Endothelial cell of umbilical vein (primary cell): ENCODE data around the gene TEX48. TPM values are rescaled to one million over a fixed set of nuclear protein-coding genes. Genes with fewer than 3 reads are reported as not detected.

Experiments used
- BruUV-seq: library from RNA; stranded (reverse); fragments of 400-500 nt; replicated peaks from 2 replicates; lab custom pipeline; 2021; lab: Mats Ljungman, UMichigan
- CTCF ChIA-PET: fragments of 300-600, 350-600 bp; sonication (Branson Sonifier 250); formaldehyde crosslinking; loops from one replicate; lab custom pipeline; 2021; ENCODE audit warnings: antibody characterized with exemption, inconsistent platforms; lab: Charles Lee
- POLR2A ChIA-PET: fragments of 300-600, 350-600 bp; sonication (Branson Sonifier 250); formaldehyde crosslinking; loops from one replicate; lab custom pipeline; 2021; ENCODE audit warnings: antibody characterized with exemption, inconsistent platforms; lab: Charles Lee
- DNase-seq: peaks from one replicate; pipeline ENCODE4 v3.0.0-alpha.2; 2011; ENCODE audit warnings: low read depth, low spot score
- FAIRE-seq: peaks from 2 replicates; lab custom pipeline; 2011; peaks lifted over from hg19 to GRCh38; lab: Jason Lieb, UNC
- H2AFZ ChIP-seq: 2 replicates; pipeline ENCODE4 v1.6.0; 2012; ENCODE audit warnings: low read depth, low read length, control low read depth, inconsistent platforms
- H3K27ac ChIP-seq: 2 replicates; pipeline ENCODE4 v1.5.1; 2011; ENCODE audit warnings: low read depth, mild to moderate bottlenecking, control low read depth, low read length, moderate library complexity; ENCODE audit not compliant: insufficient read depth
- H3K27me3 ChIP-seq, 2 experiments: 2 replicates each; pipeline versions ENCODE4 v1.6.0 to v1.6.1; 2011; ENCODE audit warnings: low read length in 2 of 2, mixed read lengths in 1 of 2; ENCODE audit not compliant: control insufficient read depth in 2 of 2, insufficient read depth in 2 of 2
- H3K36me3 ChIP-seq, 2 experiments: 2 replicates in 1 of 2; 3 replicates in 1 of 2; pipeline ENCODE4 v1.5.1; 2011; ENCODE audit warnings: low read length in 2 of 2, mild to moderate bottlenecking in 1 of 2, moderate library complexity in 1 of 2; ENCODE audit not compliant: control insufficient read depth in 2 of 2, insufficient read depth in 2 of 2; ENCODE audit errors: extremely low read depth in 1 of 2
- H3K4me1 ChIP-seq: 3 replicates; pipeline ENCODE4 v1.5.1; 2011; ENCODE audit warnings: mild to moderate bottlenecking, low read length; ENCODE audit not compliant: control insufficient read depth, insufficient read depth; ENCODE audit errors: extremely low read depth
- H3K4me2 ChIP-seq: 2 replicates; pipeline ENCODE4 v1.6.1; 2011; ENCODE audit warnings: low read length, control low read depth, mixed read lengths; ENCODE audit not compliant: insufficient read depth
- H3K4me3 ChIP-seq, 3 experiments: fragments of 200-600 bp in 1 of 3; sonication (generic), shearing (Covaris generic) in 1 of 3; replicated peaks in 1 of 3; 2 replicates each; pipeline ENCODE4 v1.5.1; 2011 to 2016; ENCODE audit warnings: control low read depth in 3 of 3, low read length in 3 of 3, mild to moderate bottlenecking in 2 of 3, inconsistent platforms in 1 of 3, low read depth in 1 of 3, moderate library complexity in 1 of 3; ENCODE audit not compliant: insufficient read depth in 1 of 3
- H3K79me2 ChIP-seq: 2 replicates; pipeline ENCODE4 v1.6.0; 2012; ENCODE audit warnings: low read length, inconsistent platforms; ENCODE audit not compliant: control insufficient read depth, insufficient read depth
- H3K9ac ChIP-seq: replicated peaks from 2 replicates; pipeline ENCODE3; 2011; ENCODE audit warnings: low read length, control low read depth; ENCODE audit not compliant: insufficient read depth; ENCODE audit errors: extremely low read depth
- H3K9me1 ChIP-seq: replicated peaks from 3 replicates; pipeline ENCODE4 v1.6.0; 2011; ENCODE audit warnings: mild to moderate bottlenecking, low read length; ENCODE audit not compliant: control insufficient read depth, insufficient read depth; ENCODE audit errors: extremely low read depth
- H3K9me3 ChIP-seq: replicated peaks from 2 replicates; pipeline ENCODE4 v1.5.1; 2012; ENCODE audit warnings: low read length, inconsistent platforms; ENCODE audit not compliant: control insufficient read depth, insufficient read depth
- H4K20me1 ChIP-seq: replicated peaks from 2 replicates; pipeline ENCODE3; 2011; ENCODE audit warnings: mild to moderate bottlenecking, low read length; ENCODE audit not compliant: control insufficient read depth, insufficient read depth; ENCODE audit errors: extremely low read depth
- EZH2 ChIP-seq: IDR thresholded peaks from 2 replicates; pipeline ENCODE4 v1.6.1; 2012; ENCODE audit warnings: borderline replicate concordance, low read depth, mild to moderate bottlenecking, moderate library complexity, low read length, inconsistent platforms; ENCODE audit not compliant: severe bottlenecking
- FOS ChIP-seq: IDR thresholded peaks from 2 replicates; pipeline ENCODE4 v1.6.1; 2011; ENCODE audit warnings: mild to moderate bottlenecking, low read length, moderate library complexity, borderline replicate concordance; ENCODE audit not compliant: insufficient read depth
- GATA2 ChIP-seq: IDR thresholded peaks from 2 replicates; pipeline ENCODE4 v1.7.0; 2011; ENCODE audit warnings: low read depth, mild to moderate bottlenecking, moderate library complexity, mixed read lengths, low read length; ENCODE audit not compliant: insufficient read length, insufficient read depth
- JUN ChIP-seq: IDR thresholded peaks from 2 replicates; pipeline ENCODE4 v1.6.1; 2011; ENCODE audit warnings: borderline replicate concordance, low read depth; ENCODE audit not compliant: insufficient read length, insufficient read depth
- MYC ChIP-seq: IDR thresholded peaks from one replicate; pipeline ENCODE4 v1.6.1; 2011; ENCODE audit warnings: mild to moderate bottlenecking, low read depth, low read length
- POLR2A ChIP-seq: IDR thresholded peaks from 2 replicates; pipeline ENCODE4 v1.6.1; 2012; ENCODE audit warnings: low read depth, mild to moderate bottlenecking, control low read depth, low read length
- POLR2AphosphoS5 ChIP-seq: IDR thresholded peaks from 2 replicates; pipeline ENCODE4 v1.6.1; 2012; ENCODE audit warnings: low read depth, mild to moderate bottlenecking, control low read depth, low read length, moderate library complexity; ENCODE audit not compliant: insufficient read depth
- dilution Hi-C: fragments of 300-500 bp; cut with MboI; formaldehyde crosslinking; loops from one replicate; pipeline ENCODE4 v1.15.0; 2019; ENCODE audit warnings: low sequenced_read_pairs; ENCODE audit not compliant: extremely low pct_ligation_motif_present
- intact Hi-C: fragments of 100-400 bp; cut with micrococcal nuclease; formaldehyde crosslinking; loops from one replicate; pipeline ENCODE4 v1.10.0; 2022
- polyA plus RNA-seq, 4 experiments: library from polyadenylated mRNA; depleted of rRNA in 3 of 4; stranded (reverse) in 3 of 4; unstranded in 1 of 4; fragments of >200 nt; gene quantifications; 2 replicates each; pipeline versions ENCODE4 v1.2.1 to v1.2.3, GENCODE V29; 2011 to 2012; ENCODE audit warnings: missing spikeins in 1 of 4
- total RNA-seq: library from RNA; stranded (reverse); gene quantifications from 2 replicates; pipeline ENCODE4 v1.2.3, GENCODE V29; 2021
- TF ChIP-seq, protein P1 (sequence below), 2 donors: IDR thresholded peaks; 1 replicate in 1 of 2; 2 replicates in 1 of 2; pipeline ENCODE4 v1.5.1; 2011; ENCODE audit warnings: low read length in 2 of 2, mild to moderate bottlenecking in 2 of 2, moderate library complexity in 2 of 2, control low read depth in 1 of 2, inconsistent platforms in 1 of 2, low read depth in 1 of 2; ENCODE audit not compliant: insufficient read depth in 1 of 2; ENCODE audit errors: extremely low read depth in 1 of 2
- TF ChIP-seq, protein P2 (sequence below): IDR thresholded peaks from 2 replicates; pipeline ENCODE4 v1.6.1; 2011; ENCODE audit not compliant: insufficient read depth, insufficient read length

The TEX48 gene
- total and polyA plus RNA-seq, 2 donors (not counting 3 experiments of a cell fraction or from before 2014, with no cell fraction given): not detected

DNA sequence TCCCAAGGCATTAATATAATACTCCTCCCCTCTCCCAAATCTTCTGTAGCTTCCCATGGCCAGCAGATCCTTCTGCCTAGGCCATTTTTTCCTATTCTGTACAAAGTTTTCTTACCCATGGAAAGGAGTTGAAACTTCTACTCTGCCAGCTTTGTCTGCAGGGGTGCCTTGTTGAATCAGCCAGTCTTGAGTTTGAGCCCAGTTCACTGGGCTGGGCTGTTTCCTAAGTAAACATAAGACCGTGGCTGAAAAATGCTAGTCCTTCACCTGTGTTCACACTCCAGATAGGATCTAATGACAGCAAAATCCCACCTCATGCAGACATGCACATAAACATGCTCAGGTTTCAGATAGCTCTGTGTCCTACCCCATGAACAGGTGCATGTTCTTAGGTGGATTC lies 10.4 kb downstream of the TEX48 start:
- Histone ChIP-seq H3K79me2 (no peaks in the 10 kb centered on the region), H2AFZ (no peak overlapping the region), H3K27ac (no peak overlapping the region), H4K20me1 (no peaks in the 10 kb centered on the region), H3K4me3 (no peak overlapping the region), H3K36me3 (no peaks in the 10 kb centered on the region), H3K4me2 (no peak overlapping the region), H3K9ac (no peak overlapping the region), H3K4me1 (no peaks in the 10 kb centered on the region), H3K9me1 (no peaks in the 10 kb centered on the region), H3K27me3 (peaks cover 0 to 3% of the 10 kb centered on the region in 2 experiments), H3K9me3 (no peaks in the 10 kb centered on the region)
- ChIA-PET POLR2A (no interaction called here), CTCF (interaction anchor here (0.6 to 15.3 kb wide), 7 partner anchors 8 to 343 kb away, joined by 3 to 270 read pairs (median 4); no protein-coding TSS in a partner anchor)
- DNase-seq (no peak), FAIRE-seq (no peak)
- intact Hi-C loops: no loop called here
- BruUV-seq: no TSS peak
- TF ChIP-seq JUN (no peak), EZH2 (no peak), FOS (no peak), POLR2A (no peak), MYC (no peak), GATA2 (no peak), POLR2AphosphoS5 (no peak)
- TF ChIP-seq, protein P1, sequence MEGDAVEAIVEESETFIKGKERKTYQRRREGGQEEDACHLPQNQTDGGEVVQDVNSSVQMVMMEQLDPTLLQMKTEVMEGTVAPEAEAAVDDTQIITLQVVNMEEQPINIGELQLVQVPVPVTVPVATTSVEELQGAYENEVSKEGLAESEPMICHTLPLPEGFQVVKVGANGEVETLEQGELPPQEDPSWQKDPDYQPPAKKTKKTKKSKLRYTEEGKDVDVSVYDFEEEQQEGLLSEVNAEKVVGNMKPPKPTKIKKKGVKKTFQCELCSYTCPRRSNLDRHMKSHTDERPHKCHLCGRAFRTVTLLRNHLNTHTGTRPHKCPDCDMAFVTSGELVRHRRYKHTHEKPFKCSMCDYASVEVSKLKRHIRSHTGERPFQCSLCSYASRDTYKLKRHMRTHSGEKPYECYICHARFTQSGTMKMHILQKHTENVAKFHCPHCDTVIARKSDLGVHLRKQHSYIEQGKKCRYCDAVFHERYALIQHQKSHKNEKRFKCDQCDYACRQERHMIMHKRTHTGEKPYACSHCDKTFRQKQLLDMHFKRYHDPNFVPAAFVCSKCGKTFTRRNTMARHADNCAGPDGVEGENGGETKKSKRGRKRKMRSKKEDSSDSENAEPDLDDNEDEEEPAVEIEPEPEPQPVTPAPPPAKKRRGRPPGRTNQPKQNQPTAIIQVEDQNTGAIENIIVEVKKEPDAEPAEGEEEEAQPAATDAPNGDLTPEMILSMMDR (IDR thresholded peaks at IDR 0.05; ENCODE audit: extremely low read depth in 1 of 2, insufficient read depth in 1 of 2, low read depth in 1 of 2, low read length in 2 of 2): no peak
- TF ChIP-seq, protein P2, sequence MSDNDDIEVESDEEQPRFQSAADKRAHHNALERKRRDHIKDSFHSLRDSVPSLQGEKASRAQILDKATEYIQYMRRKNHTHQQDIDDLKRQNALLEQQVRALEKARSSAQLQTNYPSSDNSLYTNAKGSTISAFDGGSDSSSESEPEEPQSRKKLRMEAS: no peak
- dilution Hi-C loops: no loop called here
